DOHH2 (cell line): ENCODE measurements around the gene CTNNA2.

ENCODE experiments used
- CTCF ChIP-seq: fragments of 200-600 bp; sonication (generic); IDR thresholded peaks from one replicate; pipeline ENCODE4 v1.5.1; 2014; ENCODE audit warnings: antibody characterized with exemption, mild to moderate bottlenecking, low read depth, low read length; ENCODE audit not compliant: poor library complexity, severe bottlenecking
- EZH2phosphoT487 ChIP-seq: fragments of 200-600 bp; sonication (generic); IDR thresholded peaks from 2 replicates; pipeline ENCODE4 v1.6.1; 2017; ENCODE audit warnings: borderline replicate concordance, mild to moderate bottlenecking, antibody characterized with exemption, low read length, moderate library complexity, mixed read lengths

GRCh38 chr2:80546766-80547165 is 1033.9 kb downstream of the CTNNA2 start:
- TF ChIP-seq CTCF (no peak), EZH2phosphoT487 (no peak)
